PFSK-1 (cell line): ENCODE data around the gene PTGFRN.

Experiments
- FOXP2 ChIP-seq: optimal IDR thresholded peaks from 2 replicates; pipeline ENCODE3; 2011; ENCODE audit warnings: borderline replicate concordance, control low read depth, inconsistent platforms; ENCODE audit not compliant: insufficient read depth; ENCODE audit errors: extremely low read length, extremely low read depth
- POLR2AphosphoS5 ChIP-seq: IDR thresholded peaks from 2 replicates; pipeline ENCODE4 v1.6.1; 2012; ENCODE audit warnings: low read depth, mild to moderate bottlenecking, control low read depth, low read length, moderate library complexity
- REST ChIP-seq, 2 experiments: IDR thresholded peaks; 2 replicates each; pipeline versions ENCODE4 v1.6.1 to v1.8.0; 2011 to 2012; ENCODE audit warnings: low read depth in 2 of 2, low read length in 2 of 2, control low read depth in 1 of 2, inconsistent platforms in 1 of 2, mild to moderate bottlenecking in 1 of 2, moderate library complexity in 1 of 2; ENCODE audit not compliant: insufficient read depth in 1 of 2
- SIN3A ChIP-seq: IDR thresholded peaks from 2 replicates; pipeline ENCODE4 v1.6.1; 2012; ENCODE audit warnings: mild to moderate bottlenecking, low read length, moderate library complexity, borderline replicate concordance; ENCODE audit not compliant: insufficient read depth
- TAF1 ChIP-seq: IDR thresholded peaks from 2 replicates; pipeline ENCODE4 v1.6.1; 2012; ENCODE audit warnings: low read length, control low read depth, borderline replicate concordance; ENCODE audit not compliant: insufficient read depth

PTGFRN gene

GRCh38 chr1:116954440-116954839 lies 44.7 kb downstream of the PTGFRN start:
- no peak for TF ChIP-seq SIN3A
- no peak for TF ChIP-seq REST (IDR thresholded peaks at IDR 0.05; ENCODE audit: insufficient read depth in 1 of 2, low read depth in 2 of 2, low read length in 2 of 2)
- no peak for TF ChIP-seq TAF1
- no peak for TF ChIP-seq FOXP2
- TF ChIP-seq POLR2AphosphoS5 = no peak

DNA sequence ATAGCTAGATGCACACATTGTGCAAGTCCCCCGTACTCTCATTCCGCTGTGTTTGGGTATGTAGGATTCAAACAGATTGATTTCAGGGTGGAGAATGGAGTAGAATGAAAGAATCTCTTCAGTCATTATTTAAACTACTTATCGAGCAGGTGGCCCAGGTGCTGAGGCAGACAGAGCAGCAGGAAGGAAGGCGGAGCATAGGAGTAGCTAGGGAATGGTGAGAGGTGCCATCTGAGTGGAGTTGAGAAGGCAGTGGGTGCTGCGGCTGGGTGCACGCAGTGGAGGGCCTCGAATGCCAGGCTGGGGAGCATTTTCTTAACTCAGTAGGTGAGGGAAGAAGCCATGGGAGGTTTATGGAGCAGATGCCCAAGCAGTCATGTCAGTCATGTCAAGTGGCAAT lies 46.7 kb downstream of the PTGFRN start:
- TF ChIP-seq SIN3A = no peak
- TF ChIP-seq POLR2AphosphoS5 = no peak
- TF ChIP-seq FOXP2 = no peak
- TF ChIP-seq TAF1 = no peak
- no peak for TF ChIP-seq REST (IDR thresholded peaks at IDR 0.05; ENCODE audit: insufficient read depth in 1 of 2, low read depth in 2 of 2, low read length in 2 of 2)

- TF ChIP-seq REST (IDR thresholded peaks at IDR 0.05; ENCODE audit: insufficient read depth in 1 of 2, low read depth in 2 of 2, low read length in 2 of 2) = no peak
- TF ChIP-seq SIN3A = no peak
- no peak for TF ChIP-seq POLR2AphosphoS5
- no peak for TF ChIP-seq TAF1
- no peak for TF ChIP-seq FOXP2
Observed at GRCh38 chr1:116957646-116958045, 47.9 kb downstream of the PTGFRN start.

DNA sequence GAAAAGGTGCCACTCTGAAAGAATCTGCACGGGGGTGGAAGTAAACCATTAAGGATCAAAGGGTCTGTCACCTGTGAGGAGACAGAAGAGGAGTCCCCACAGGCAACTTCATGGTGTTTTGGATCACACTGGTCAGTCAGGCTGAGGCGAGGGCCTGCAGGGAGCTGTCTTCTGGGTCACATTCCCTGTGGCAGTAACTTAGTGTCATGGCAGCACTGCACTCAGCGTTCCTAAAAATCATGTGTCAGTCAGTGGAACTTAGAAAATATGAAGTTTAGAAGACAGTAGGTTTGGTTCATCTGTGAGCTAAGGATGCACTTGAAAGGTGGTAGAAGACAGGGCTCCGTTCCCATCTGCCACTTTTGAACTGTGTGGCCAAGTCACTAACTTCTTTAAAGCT lies 48.4 kb downstream of the PTGFRN start:
- TF ChIP-seq SIN3A (no peak), FOXP2 (no peak), TAF1 (no peak), REST (IDR thresholded peaks at IDR 0.05; ENCODE audit: insufficient read depth in 1 of 2, low read depth in 2 of 2, low read length in 2 of 2) (no peak), POLR2AphosphoS5 (no peak)

GRCh38 chr1:116958977-116959376 lies 49.3 kb downstream of the PTGFRN start:
- TF ChIP-seq POLR2AphosphoS5 = no peak
- TF ChIP-seq SIN3A = no peak
- no peak for TF ChIP-seq REST (IDR thresholded peaks at IDR 0.05; ENCODE audit: insufficient read depth in 1 of 2, low read depth in 2 of 2, low read length in 2 of 2)
- no peak for TF ChIP-seq FOXP2
- no peak for TF ChIP-seq TAF1
